GOT3 (cell line): Measurements from ENCODE around the gene FCGR2B.
"Not testable (repeated sequence)": the region's sequence is repeated elsewhere in the genome, so short reads cannot be mapped to it uniquely, and the experiment has no call there.

Experiments used
- DNase-seq: peaks from one replicate; lab custom pipeline; 2025; ENCODE audit warnings: mixed read lengths; lab: John Stamatoyannopoulos, UW

The FCGR2B gene

DNA sequence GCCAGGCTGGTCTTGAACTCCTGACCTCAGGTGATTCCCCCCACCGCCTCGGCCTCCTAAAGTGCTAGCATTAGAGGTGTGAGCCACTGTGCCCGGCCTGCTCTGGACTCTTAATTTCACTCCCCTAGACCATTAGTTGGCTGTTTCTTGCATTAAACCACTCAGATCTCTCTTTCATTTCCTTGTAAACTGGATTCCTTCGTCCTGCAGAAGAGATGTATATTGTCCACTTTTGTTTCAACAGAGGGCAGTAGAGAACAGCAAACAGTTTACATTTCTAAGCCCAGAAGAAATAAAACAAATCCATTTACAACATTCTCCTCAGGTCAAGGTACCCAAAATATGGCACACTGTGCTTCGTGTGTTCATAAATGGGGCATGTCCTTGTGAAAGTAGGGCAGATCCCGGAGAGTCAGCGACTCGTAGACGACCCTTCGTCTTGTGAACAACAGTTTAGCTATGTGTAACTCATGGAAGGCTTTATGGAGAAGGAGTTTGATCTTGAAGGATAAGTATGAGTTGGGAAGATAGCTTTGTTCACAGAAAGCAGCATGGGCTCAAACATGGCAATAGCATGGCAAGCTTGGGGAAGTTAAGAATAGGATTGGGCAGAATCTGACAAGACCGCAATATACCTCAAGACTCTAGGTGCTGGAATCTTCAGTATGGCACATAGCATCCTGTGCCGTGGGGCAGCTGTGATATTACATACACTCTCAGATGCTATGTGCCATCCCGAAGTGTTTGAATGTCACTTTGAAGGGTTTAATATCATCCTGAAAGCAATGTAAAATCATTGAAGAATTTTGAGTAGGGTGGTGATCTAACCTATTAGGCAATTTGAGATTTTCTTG is 15.2 kb upstream of the FCGR2B start:
- not testable (repeated sequence) for DNase-seq

DNA sequence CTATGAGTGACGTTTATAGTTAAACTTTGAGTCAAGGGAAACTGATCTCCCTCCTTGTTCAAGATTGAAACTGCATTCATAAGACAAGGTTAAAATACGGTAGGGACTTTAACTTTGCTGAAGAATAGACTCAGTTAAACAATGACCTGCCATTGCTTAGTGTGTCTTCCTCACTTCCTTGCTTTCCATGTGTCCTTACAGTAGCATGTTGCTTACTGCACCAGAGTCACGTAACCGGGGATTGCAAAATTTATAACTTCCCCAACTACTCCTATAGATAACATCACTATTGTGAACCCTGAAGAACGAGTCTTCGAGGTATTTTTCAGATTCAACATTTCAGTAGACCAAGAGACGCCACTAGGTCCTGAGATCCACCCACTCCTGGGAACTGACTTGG is 9.4 kb upstream of the FCGR2B start:
- DNase-seq = not testable (repeated sequence)

DNA sequence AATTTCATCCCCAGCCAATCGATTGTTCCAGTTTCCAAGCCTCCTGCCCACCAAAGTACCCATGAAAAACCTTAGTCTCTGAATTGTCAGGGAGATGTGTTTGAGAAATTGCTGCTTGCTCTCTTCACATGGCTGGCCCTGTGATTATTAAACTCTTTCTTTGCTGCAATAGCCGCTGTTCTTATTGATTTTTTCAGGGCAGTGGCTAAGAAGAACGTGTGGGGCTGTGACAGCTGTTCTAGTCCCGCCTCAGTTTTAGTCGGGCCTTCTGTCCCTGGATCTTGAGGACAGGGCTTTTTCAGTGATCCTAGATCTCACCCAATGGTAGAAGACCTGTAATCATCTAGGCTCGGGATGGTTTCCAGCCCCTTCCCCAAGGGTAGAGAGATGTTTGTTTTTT is 9.0 kb upstream of the FCGR2B start:
- not testable (repeated sequence) for DNase-seq

DNA sequence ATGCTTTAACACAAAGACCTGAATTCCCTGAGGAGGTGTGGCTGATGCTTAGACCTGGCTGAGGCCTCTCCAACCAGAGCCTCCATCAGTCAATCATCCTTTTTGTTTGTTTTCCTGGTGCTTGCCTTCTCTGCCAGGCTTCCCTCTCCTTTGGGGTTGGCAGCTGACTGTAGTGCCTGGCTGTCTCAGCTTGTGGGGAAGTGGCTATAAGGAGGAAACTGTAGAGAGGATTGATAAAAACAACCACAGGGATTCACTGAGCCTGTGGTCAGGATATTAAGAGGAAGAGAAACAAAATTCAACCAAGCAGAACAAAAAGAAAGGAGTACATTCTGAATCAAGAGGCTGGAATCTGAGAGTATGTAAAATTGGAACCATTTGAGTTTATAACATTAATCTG is 4.4 kb upstream of the FCGR2B start:
- not testable (repeated sequence) for DNase-seq

DNA sequence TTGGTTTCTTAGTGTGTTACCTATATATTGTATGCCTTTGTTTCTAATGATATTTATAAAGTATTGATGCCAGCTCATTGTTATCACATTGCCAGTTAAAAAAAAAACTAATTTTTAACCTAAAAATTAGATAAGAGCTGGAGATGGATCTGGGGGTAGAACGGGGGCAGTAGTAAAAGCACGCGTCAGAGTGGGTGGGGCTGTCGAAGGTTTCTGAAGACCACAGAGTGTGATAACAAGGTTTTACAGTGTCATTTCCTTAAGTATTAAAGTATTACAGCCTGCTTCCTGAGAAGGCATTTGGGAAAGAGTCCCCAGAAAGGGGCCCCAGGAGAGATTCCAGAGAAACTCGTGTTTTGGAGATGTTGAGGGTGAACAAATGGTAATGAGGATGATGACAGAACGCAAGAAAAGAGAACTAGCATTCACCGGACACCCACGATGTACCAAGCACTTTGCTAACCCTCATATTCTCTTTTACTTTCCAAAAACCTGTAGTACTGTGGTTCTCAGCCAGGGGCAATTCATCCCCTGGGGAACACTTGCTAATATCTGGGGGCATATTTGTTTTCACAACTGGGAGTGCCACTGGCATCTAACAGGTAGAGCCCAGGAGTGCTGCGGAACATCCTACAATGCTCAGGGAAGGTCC is 1.2 kb upstream of the FCGR2B start:
- not testable (repeated sequence) for DNase-seq

DNA sequence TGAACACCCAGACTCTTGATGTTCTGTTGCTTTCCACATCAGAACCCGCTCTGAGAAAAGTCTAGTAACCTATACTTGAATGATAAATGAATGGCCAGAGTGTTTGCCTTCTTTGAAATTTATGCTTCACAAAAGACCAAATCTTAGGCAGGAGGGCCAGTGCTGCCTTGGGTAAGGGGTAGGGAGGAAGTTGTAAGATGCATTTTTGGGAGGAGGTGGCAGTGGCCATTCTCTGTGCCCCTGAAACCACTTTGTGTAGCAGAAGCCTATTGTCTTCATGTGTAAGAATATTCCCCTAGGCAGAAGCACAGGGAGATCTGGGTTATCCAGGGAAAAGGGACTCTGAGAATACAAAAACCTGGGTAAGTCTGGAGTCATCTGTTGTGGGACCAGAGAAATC is 626 bp downstream of the FCGR2B start:
- DNase-seq = not testable (repeated sequence)

DNA sequence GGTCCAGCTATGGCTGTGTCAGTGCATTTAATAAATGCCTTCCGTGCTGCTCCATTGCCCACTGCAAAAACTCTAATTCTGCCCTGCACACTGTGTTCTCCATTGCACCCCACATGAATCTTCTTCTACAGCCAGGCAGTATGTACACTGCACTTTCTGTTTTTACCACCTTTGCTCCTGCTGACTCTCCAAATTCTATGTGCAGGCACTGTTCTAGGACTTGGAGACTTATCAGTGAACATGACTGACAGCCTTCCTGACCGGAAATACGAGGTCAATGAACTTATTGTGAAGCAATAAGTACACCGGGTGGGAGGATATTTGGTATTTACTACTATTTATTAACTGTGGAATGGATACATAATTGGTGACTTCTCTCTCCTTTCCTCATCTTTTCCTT is 1.7 kb downstream of the FCGR2B start:
- DNase-seq = not testable (repeated sequence)

DNA sequence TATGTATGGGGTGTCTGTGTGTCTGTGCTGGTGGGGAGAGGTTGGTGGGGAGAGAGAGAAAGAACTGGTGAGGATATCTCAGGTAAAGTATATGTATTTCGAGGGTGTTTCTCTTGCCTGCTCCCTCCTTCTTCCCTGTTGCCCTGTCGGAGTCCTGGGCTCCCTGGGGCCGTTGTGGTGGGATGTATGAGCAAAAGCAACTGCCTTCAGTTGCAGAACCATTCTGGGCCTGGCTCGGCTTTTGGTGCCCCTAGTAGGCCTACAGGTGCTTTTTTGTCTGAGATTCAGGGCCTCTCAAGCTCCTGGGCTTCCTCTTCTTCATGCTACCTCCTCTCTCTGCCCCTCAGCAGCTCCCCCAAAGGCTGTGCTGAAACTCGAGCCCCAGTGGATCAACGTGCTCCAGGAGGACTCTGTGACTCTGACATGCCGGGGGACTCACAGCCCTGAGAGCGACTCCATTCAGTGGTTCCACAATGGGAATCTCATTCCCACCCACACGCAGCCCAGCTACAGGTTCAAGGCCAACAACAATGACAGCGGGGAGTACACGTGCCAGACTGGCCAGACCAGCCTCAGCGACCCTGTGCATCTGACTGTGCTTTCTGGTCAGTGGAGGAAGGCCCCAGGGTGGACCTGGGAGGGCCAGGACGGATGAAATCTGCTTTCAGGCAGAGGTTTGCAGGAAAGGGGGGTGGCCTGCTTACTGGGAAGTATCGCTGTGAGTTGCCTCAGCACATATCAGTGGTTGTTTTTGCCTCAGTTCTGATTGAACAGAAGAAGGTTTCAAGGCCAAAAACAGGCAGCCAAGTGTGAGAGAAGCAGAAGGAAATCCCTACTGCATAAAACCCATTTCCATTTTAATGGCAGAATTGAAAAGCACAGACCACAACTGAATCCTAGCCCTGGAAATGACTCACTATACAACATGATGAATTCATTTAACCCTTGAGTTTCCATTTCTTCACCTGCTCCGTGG is 8.4 kb downstream of the FCGR2B start:
- not testable (repeated sequence) for DNase-seq

DNA sequence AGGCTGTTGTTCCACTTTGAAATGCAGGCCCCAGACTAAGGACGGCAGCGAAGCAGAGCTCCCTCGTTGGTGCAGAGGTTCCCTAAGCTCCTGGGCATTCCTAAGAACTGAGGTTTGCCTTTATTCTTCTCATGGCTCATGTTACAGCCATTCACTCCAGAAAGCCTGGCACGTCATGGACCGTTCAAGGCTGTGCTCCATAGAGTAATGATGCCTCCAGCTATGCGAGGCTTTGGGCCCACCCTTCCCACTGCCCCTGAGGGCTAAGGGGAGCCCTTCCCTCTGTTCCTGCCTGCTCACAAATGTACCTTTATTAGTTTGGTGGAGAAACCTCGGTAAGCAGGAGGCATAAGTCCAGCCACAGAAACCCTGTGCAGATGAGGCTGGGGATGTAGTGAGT is 10.5 kb downstream of the FCGR2B start:
- DNase-seq = not testable (repeated sequence)

DNA sequence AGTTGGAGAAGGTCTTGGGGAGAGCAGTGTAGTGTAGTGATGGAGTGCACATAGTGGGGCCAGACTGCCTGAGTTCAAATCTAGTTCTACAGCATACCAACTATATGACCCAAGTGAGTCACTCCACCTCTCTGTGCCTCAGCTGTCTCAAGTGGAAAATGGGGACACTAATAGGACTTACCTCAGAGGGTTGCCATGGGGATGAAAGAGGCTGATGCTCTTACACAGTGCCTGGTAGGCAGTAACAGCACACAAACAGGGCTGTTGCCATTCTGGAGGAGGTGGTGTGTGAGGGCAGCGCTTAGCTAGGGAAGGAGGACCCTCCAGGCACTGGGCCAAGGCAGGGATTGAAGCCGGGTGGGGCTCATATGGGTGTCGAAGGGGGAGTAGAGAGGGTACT is 11.5 kb downstream of the FCGR2B start:
- not testable (repeated sequence) for DNase-seq

DNA sequence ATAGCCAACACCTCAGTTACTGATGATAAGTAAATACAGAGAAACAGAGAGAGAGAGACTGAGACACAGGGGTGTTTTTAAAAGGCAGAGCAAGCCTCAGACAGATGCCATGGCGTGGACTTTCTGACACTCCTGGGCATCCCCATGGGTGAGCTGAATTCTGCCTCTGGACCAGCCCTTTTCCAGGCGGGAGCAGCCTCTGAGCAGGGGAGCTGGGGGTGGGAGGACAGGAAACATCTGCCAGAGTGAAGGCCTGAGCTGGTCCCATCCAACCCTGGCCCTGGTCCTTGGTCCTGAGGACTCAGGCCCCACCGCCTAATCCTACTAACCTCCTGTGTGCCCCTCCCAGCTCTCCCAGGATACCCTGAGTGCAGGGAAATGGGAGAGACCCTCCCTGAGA is 12.0 kb downstream of the FCGR2B start:
- not testable (repeated sequence) for DNase-seq

DNA sequence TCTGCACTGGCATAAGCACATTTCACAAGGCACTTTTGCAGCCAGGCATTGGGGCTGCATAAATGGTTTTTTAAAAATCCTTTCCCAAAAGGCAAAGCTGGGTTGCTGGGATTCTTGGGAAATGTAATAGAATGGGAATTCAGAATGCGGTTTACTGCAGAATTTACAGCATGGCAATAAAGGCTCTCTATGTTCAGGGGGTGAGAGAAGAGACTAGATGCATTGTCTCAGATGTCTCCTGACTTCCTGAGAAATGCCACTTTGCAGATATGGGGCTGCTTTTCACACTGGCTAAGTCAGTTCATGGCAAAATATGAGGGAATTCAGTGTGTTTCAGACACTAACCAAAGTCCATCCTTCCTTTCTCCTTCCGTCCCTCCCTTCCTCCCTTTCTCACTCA is 13.5 kb downstream of the FCGR2B start:
- DNase-seq = no peak

DNA sequence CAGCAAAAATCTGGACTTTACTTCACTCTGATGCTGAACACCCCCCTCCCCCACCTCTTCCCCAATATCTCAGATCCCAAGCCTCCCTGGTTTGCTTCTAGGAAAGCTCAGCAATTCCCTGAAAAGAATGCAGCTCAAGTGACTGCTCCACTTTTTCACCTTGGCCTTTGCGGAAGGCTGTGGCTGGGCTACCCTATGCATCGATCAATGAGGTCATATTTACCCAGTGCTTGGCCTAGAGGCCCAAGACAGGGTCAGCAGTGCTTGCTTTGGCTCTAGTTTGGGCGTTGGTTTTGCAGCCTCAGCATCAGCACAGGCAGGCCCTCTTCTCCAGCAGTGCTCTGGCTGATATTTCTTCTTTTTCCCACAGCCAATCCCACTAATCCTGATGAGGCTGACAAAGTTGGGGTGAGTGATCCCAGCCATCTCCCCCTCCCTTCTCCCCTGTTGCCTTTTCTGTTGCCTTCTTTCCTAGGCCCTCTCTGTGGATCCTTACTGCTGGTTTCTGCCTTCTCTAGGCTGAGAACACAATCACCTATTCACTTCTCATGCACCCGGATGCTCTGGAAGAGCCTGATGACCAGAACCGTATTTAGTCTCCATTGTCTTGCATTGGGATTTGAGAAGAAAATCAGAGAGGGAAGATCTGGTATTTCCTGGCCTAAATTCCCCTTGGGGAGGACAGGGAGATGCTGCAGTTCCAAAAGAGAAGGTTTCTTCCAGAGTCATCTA is 14.2 kb downstream of the FCGR2B start:
- no peak for DNase-seq

DNA sequence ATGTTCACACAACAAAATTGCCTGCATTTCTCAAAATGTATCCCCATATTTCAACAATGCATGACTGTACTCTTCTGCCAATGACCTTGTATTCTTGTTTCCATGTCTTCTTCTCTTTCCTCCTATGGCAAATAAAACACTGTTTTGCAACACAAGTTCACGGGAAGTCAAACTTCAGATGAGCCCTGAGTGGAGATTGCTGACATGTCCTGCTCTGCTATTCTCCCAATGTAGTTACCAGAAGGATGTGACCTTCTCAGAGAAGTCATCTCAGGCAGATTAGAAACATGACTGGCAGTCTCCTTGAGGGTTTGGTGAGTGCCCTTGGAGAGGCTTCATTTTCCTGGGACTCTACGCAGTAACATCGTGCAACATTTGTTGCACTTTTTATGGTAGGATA is 15.6 kb downstream of the FCGR2B start:
- DNase-seq = no peak

DNA sequence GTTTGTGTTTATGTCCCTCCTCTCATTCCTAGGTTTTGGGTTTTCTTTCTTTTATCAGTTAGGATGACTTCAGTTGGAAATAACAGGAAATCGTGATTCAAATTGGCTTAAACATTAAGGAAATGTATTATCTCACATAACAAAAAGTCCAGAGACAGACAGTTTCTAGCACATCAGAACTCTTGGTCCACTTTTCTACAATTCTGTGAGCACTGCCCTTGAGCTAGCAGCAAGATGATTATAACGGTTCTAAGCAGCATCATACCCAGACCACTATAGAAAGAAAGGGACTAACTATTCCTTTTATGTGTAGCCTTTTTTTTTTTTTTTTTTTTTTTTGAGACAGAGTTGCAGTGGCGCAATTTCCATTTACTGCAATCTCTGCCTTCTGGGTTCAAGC is 18.9 kb downstream of the FCGR2B start:
- no peak for DNase-seq

DNA sequence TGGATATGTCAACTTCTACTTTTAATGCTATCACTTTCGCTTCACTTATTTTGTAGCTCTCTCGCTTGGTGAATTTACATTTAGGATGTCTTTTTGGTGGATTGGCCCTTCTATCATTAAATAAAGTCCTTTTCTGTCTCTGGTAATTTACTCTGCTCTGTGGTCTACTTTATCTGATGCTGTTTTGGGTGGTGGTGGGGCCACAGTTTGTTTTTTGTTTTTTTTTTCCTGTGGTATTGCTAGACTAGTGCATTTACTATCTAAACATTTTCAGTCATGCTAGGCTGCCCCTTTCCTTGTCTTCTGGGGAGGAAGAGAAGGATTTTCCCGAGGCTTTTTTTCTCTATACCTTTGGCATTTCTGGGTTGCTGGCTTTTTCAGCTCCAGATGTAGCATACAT is 26.0 kb downstream of the FCGR2B start:
- DNase-seq = no peak

DNA sequence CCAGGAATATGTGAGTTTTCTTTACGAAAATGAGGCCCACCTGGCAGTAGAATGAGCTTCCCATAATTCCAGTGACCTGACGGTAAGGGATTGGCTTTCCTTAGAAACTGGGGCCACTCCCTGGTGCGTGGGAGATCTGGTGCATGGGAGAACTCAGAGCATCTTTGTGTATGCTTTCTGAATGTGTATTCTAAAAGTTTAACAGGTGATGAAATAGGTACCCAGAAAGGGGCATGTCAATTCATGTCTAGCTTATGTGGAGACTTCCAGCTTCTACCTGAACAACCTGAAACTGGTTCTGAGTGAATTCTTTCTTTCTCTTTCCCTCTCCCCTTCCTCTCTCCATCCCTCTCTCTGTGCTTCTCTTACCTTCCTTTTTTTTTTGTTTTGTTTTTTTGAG is 28.9 kb downstream of the FCGR2B start:
- no peak for DNase-seq

DNA sequence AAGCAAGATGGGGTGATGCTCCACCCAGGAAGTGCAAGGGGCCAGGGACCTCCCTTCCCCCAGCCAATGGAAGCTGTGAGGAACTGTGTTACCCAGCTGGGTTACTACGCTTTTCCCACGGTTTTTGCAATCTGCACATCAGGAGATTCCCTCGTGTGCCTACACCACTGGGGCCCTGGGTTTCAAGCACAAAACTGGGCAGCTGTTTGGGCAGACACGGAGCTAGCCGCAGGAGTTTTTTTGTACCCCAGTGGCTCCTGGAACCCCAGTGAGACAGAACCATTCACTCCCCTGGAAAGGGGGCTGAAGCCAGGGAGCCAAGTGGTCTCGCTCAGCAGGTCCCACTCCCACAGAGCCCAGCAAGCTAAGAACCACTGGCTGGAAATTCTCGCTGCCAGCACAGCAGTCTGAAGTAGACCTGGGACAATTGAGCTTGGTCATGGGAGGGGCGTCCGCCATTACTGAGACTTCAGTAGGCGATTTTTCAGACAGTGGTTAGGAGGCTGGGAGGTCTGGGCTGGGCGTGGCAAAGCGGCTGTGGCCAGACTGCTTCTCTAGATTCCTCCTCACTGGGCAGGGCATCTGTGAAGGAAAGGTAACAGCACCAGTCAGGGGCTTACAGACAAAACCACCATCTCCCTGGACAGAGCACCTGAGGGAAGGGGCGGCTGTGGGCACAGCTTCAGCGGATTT is 30.2 kb downstream of the FCGR2B start:
- DNase-seq = not testable (repeated sequence)

DNA sequence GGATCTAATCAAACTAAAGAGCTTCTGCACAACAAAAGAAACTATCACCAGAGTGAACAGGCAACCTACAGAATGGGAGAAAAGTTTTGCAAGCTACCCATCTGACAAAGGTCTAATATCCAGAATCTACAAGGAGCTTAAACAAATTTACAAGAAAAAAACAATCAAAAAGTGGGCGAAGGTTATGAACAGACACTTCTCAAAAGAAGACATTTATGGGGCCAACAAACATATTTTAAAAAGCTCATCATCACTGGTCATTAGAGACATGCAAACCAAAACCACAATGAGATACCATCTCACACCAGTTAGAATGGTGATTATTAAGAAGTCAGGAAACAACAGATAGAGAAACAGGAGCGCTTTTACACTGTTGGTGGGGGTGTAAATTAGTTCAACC is 35.4 kb downstream of the FCGR2B start:
- not testable (repeated sequence) for DNase-seq

DNA sequence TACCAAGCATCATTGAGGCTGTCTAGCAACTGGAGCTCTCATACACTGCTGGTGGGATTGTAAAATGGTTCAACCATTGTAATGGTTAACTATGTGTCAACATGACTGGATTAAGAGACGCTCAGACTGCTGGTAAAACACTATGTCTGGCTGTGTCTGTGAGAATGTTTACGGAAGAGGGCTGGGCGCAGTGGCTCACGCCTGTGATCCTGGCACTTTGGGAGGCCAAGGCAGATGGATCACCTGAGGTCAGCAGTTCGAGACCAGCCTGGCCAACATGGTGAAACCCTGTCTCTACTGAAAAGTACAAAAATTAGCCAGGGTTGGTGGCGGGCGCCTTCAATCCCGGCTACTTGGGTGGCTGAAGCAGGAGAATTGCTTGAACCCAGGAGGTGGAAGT is 39.3 kb downstream of the FCGR2B start:
- DNase-seq = no peak

DNA sequence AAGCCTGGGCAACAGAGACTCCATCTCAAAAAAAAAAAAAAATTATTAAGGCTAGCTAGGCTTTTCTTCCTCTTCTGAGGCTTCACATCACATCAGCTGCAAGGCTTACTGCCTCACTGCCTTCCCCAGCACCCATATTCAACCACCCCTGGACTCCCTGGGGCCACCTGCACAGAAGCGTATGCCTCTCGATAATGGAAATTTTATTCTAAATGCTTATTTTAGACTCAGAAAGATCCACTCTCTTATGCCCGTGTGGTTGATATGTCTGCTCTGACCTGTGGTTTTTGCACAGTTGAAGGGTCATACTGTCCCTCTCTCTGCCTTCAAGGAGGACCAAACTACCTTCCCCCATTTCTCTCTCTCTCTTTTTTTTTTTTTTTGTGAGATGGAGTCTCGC is 42.6 kb downstream of the FCGR2B start:
- DNase-seq = no peak
